Brain microvascular endothelial cell (primary cell): Measurements from ENCODE around the gene SERPINI2.

Experiments
- DNase-seq: peaks from one replicate; pipeline ENCODE4 v3.0.0-alpha.2; 2020
- H3K27ac ChIP-seq: fragments of 250-450 bp; sonication (Bioruptor Pico); 2 replicates; pipeline ENCODE4 v1.5.1; 2020; ENCODE audit warnings: mild to moderate bottlenecking, moderate library complexity
- H3K27me3 ChIP-seq: fragments of 250-450 bp; sonication (Bioruptor Pico); replicated peaks from 2 replicates; pipeline ENCODE4 v1.5.1; 2020; ENCODE audit warnings: mild to moderate bottlenecking
- H3K36me3 ChIP-seq: fragments of 250-450 bp; sonication (Bioruptor Pico); replicated peaks from 2 replicates; pipeline ENCODE4 v1.5.1; 2020; ENCODE audit warnings: mild to moderate bottlenecking
- H3K4me3 ChIP-seq: 2 replicates; pipeline ENCODE4 v1.5.1; 2011; ENCODE audit warnings: low read depth, mild to moderate bottlenecking, control low read depth, low read length, moderate library complexity
- in situ Hi-C: cut with HindIII; loops from 2 replicates; pipeline ENCODE4 v1.10.0; 2017; ENCODE audit warnings: low sequenced_read_pairs, low pct_ligation_motif_present
- TF ChIP-seq, protein P1 (sequence below): IDR thresholded peaks from 2 replicates; pipeline ENCODE4 v1.5.1; 2011; ENCODE audit warnings: low read depth, mild to moderate bottlenecking, moderate library complexity, low read length, control low read depth, inconsistent platforms; ENCODE audit errors: missing control alignments

SERPINI2 gene

DNA sequence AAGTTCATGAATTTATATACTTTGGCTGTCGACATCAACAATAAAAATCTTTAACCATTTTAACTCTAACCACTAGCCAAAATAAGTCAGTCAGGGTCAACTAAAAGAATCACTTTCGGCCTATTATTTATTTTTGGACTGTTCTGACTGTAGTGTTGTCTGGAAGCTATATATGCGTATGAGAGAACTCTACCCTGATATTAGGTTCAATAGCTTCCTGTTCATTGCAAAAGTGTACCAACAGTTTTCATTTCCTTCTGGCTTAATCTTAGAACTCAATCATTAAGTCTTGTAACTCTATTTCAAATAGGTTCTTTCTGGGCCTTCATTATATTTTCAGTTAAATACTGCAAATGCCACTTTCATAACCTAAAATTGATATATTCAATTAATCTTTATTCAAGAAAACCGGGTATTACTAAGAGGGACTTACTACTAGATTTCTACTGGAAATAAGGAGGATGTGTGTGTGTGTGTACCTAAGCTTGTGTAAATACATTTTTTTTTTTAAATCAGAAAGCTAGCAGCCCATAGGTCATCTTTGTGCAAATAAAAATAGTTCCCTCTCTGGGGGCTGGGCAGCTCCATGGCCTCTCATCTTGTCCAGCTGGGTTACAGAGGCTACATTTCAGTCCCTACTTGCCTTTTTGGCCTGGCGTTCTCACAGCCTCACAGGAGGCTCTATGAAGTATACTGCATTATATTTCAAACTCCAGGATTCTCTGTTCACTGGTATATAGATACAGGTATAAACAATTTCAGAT lies 5.8 kb downstream of the SERPINI2 start:
- Histone ChIP-seq H3K4me3 (no peak overlapping the region), H3K36me3 (no peaks in the 10 kb centered on the region), H3K27me3 (no peaks in the 10 kb centered on the region), H3K27ac (no peak overlapping the region)
- TF ChIP-seq, protein P1, sequence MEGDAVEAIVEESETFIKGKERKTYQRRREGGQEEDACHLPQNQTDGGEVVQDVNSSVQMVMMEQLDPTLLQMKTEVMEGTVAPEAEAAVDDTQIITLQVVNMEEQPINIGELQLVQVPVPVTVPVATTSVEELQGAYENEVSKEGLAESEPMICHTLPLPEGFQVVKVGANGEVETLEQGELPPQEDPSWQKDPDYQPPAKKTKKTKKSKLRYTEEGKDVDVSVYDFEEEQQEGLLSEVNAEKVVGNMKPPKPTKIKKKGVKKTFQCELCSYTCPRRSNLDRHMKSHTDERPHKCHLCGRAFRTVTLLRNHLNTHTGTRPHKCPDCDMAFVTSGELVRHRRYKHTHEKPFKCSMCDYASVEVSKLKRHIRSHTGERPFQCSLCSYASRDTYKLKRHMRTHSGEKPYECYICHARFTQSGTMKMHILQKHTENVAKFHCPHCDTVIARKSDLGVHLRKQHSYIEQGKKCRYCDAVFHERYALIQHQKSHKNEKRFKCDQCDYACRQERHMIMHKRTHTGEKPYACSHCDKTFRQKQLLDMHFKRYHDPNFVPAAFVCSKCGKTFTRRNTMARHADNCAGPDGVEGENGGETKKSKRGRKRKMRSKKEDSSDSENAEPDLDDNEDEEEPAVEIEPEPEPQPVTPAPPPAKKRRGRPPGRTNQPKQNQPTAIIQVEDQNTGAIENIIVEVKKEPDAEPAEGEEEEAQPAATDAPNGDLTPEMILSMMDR: no peak
- in situ Hi-C loops: no loop called here
- no peak for DNase-seq

DNA sequence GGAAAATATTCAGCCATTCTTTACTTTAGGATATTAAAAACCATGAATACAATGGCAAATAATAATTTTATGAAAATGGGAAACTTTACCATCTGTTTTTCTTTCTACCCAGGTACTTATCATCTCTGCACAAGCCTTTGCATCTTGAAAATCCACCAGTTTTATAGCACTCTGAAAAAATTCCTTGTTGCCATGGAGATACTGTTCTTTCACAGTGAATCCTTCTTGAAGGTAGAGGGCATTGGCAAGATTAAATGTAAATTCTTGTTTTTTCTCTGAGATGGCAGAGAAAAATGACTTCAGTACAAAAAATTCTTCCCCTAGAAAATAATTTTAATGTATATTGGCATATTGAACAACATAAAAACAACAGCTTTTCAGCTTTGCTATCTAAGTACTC lies 6.9 kb downstream of the SERPINI2 start:
- no peaks in the 10 kb centered on the region for H3K27me3 ChIP-seq
- in situ Hi-C loops: no loop called here
- H3K4me3 ChIP-seq: no peak overlapping the region
- TF ChIP-seq, protein P1: no peak
- no peak for DNase-seq
- H3K36me3 ChIP-seq: no peaks in the 10 kb centered on the region
- no peak overlapping the region for H3K27ac ChIP-seq

DNA sequence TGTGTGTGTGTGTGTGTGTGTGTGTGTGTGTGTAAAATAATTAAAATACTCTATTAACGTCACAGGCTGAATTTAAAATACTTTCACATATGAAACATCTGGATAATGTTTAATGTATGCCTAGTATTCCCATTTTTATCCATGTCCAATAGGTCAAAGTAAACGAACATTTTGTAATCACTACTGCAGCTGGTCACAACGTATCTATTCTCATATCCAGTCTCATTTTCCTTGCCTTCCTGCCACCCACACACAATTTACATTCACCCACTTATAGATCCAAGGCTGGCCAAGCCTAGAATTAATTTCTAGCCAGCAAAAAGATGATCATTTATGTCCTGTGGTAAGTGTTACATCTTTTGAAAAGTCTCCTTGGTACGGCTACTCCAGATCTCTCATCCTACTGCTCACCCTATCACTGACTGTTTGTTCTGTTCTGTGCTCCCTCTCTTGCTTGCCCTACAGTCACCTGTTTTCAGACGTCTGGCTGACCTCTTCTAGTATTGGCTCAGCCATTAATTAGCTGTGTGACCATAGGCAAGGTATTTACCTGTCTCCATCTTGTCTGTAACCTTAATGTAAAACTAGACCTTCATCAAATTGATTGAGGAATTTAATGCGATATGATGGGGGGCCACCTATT lies 17.6 kb downstream of the SERPINI2 start:
- no peaks in the 10 kb centered on the region for H3K27me3 ChIP-seq
- in situ Hi-C loops: no loop called here
- no peaks in the 10 kb centered on the region for H3K36me3 ChIP-seq
- H3K4me3 ChIP-seq: no peak overlapping the region
- TF ChIP-seq, protein P1: no peak
- H3K27ac ChIP-seq: no peak overlapping the region
- no peak for DNase-seq

DNA sequence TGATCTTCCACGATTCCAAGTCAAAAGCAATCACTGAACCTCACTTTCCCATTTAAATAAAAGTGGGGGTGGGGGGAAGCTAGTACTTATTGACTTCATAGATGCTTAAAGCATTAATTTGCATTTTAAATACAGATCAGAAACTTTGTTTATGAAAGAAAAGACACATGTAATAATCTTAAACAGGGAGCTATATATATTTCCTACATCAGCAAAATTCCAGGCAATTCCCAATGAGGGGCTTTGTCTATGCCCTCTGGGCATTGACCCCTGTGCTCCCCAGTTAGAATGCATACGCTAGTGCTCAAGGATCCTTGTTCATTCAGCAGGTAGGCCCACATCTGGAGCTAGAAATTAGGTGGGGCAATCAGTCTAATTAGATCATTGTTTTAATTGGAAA lies 20.0 kb downstream of the SERPINI2 start:
- in situ Hi-C loops: no loop called here
- TF ChIP-seq, protein P1: no peak
- H3K36me3 ChIP-seq: no peaks in the 10 kb centered on the region
- no peak overlapping the region for H3K4me3 ChIP-seq
- H3K27ac ChIP-seq: no peak overlapping the region
- no peak for DNase-seq
- no peaks in the 10 kb centered on the region for H3K27me3 ChIP-seq

DNA sequence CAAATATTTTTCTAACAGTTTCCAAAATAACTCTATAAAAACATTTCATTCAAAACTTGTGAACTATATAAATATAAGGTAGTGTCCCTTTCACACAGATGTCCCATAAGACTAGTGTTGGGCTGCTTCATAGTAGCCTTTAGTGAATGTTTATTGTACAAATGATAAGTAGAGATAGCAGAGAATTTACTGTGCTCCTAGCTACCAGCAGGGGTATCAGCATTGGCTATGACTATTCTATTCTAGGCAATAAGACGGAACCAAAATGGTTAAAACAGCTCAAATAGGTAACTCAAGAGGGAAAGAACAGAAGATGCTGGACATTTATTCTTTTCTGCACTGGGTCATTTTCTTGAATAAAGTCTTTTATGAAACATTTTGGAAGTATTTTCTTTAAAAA lies 22.6 kb downstream of the SERPINI2 start:
- no peak for DNase-seq
- in situ Hi-C loops: no loop called here
- TF ChIP-seq, protein P1: no peak

More for the DNA sequence above, 22.6 kb downstream of the SERPINI2 start:
- Histone ChIP-seq H3K36me3 (no peaks in the 10 kb centered on the region), H3K27ac (no peak overlapping the region), H3K4me3 (no peak overlapping the region), H3K27me3 (no peaks in the 10 kb centered on the region)
